ENCODE measurements around the gene CTIF.

The CTIF gene

DNA sequence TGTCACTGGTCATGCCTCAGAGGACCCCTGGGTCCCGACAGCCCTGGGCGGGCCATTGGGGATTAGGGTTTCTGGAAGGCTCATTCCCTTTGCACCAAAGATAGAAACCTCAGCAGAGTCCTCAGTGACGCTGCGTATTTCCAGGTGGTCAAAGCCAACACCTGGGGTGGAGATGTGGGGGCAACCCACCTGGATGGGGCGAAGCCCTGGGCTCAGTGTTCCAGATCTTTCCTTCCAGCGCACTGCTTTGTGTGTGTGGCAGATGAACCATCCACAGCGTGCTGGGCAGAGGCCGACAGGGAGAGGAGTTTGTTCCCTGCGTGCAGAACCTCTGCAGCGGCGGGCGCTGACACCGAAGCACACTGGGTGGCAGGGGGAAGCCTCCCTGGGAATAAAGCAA, 143.9 kb downstream of the CTIF start:
- no peak for DNase-seq (ENCODE audit: low spot score)

DNA sequence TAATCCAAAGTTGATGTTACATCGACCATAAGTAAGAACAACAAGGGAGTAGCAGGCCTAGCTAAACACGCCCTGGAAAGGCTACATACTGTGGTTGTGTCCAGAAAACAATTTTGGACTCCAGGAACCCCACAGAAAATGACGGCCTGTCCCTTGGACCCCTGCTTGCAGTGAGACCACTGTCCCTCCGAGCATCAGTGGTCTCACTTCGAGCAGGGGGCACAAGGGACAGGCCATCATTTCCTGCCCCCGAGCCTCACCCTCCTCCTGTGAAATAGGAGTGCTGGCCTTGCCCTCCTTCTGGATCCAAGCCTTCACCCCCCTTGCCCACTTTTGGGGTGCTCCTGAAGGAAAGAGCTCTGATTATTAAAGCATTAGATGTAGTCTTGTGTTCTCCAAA, 144.4 kb downstream of the CTIF start:
- DNase-seq (ENCODE audit: low spot score): no peak

DNA sequence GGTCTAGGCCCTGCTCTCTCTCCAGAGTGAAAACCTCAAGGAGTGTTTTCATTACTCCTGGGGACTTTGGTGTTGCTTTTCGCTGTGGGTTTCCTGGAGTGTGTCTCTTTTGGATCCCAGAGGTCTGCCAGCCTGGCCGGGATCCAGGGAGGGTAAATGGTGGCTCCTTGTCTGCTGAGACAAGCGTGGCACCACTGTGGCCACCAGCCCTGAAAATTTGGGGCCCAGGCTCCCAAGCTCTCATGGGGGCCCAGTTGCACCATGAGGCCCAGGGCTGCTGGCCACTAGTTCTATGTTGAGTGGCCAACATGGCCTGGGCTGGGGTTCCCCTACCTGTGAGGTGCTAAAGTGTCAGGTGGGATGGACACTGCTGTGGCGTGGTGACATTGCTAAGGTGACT, 144.8 kb downstream of the CTIF start:
- DNase-seq (ENCODE audit: low spot score): no peak

DNA sequence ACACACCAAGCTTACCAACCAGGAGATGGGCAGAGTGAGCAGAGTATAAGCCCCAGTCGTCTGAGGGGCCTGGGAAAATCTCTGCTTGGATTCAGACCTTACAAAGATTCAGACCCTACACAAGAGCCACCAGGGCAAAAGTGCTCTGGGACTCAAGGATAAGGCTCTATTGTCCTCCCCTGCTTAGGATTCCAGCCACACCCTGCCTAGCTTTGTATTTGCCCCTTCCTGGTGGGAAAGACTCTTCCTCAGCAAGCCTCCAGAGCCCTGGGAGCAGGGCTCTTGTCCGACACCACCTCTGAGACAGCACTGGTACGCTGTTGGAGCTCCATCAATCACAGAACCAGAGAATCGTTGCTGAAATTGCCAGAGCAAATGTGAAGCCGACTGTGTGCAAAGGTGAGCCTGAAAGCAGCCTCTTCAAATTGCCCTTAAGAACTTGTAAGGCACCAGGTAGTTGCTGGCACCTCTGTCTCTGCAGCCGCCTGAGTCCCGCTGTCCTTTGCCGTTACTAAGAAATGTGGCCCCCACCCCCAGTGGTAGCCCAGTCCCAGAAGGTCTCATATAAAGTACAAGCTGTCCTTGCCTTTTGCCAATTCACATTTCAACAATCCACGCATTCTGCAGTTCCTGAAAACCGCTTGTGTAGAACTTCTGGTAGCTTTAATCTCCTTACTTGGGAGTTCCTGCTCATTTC, 148.7 kb downstream of the CTIF start:
- DNase-seq (ENCODE audit: low spot score): no peak

DNA sequence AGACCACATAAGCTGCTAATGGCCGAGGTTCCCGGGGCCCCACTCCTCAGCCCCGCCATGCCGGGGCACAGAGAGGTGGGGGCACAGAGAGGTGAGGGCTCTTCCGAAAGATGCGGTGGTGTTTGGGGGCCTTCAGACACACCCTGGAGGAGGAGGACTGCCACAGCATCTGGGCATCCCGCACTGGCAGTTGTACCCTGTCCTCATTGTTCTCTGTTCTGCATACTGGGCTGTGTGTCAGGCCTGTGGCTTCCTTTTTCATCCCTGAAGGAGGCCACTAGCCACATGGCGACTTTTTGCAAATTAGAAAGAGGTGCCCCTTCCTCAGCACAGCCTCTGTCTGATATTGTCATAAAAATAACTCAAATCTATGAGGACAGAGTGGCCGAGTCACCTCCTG, 150.1 kb downstream of the CTIF start:
- no peak for DNase-seq (ENCODE audit: low spot score)

DNA sequence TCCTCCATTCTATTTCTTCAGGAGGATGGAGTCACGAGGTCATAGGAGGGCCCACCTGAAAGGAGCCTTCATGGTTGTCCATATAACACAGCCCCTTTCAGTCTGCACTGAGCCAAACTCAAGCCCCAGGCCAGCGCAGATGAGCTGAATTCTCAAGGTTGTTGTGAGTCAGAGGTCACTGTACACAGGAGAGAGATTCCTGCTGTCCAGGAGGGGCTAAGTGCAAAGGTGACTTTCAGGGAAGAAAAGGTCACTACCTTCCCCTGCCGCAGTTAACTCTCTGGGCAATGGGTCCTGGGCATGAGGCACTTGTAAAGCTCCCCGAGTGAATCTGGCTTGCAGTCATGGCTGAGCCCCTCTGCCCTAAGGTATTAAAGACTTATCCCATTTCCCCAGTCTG, 150.7 kb downstream of the CTIF start:
- no peak for DNase-seq (ENCODE audit: low spot score)

DNA sequence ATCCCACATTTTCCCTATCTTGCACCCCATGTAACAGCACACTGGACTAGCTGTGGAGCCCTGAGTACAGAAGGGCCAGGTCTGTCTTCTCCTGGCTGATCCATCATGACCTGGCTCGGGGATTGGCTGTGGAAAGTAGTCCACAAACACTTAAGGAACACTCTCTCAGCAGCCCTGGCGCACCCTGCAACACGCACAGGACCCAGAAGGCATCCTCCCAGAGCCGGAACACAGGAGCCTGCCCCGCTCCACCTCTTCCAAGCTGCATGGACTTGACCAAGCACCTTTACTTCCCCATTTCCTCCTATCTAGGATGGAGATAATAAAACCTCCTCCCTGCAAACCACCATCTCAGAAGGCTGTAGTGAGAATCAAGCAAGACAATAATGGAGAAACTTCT, 151.7 kb downstream of the CTIF start:
- no peak for DNase-seq (ENCODE audit: low spot score)

DNA sequence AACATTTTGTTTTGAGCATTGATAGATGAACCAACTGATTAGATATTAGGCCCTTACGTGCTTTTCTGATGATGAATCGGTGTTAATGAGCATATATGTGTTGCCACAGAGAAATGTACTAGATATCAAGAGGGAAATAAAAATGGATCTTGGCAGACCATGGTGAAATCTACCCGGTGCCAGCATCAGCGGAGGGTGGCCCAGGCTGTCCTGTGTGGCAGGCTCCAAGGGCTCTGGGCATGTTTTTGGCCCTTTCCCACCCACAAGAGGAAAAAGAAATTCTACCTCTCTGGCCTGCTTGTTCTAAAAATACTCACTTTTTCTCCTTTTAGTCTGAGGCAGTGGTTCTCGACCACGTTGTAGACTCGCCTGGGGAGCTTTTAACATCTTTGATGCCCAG, 154.2 kb downstream of the CTIF start:
- no peak for DNase-seq (ENCODE audit: low spot score)

DNA sequence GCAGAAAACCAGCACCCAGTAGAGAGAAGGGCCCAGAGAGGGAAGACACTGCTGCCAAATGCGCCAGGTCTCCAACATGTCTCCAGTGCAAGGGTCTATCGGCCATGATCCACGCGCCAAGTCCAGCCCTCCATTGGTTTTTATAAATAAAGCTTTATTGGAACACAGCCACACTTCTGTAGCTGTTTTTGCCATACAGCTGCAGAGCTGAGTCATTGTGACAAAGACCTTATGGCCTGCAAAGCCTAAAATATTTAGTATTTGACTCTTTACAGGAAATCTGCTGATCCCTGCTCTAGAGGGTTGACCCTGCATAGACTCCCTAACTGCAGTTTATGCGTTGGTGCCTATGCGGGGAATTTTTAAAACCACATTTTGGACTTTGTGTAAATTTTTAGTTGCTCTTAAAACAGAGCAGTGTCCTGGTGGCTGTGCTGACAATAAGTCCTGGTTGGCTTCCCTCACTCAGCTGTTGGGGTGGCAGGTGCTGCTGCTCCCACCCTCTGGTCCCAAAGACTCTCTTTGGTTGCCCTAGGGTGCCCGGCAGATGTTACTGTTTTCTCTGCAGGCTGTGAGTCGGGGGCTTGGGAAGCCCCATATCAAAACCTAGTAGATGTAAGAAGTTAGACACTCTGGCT, 154.9 kb downstream of the CTIF start:
- peak; percentile 37 for DNase-seq (ENCODE audit: low spot score)

DNA sequence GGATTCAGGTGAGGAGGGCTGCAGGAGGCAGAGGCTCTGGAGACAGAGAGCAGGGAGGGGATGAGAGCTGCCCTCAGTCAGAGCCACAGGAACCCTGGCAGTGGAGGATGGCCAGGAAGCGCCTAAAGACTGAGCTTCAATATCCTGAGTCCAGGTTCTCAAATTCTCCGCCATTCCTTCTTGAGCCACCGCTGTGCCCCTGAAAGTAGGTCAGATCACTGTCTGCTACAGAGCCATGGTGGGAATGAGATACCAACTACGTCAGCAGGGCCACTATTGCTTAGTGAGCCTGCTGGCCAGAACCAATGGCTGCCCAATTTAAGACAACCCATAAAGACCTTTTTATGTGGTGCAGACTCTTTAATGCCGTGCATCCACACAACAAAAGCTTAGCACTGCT, 155.5 kb downstream of the CTIF start:
- no peak for DNase-seq (ENCODE audit: low spot score)

DNA sequence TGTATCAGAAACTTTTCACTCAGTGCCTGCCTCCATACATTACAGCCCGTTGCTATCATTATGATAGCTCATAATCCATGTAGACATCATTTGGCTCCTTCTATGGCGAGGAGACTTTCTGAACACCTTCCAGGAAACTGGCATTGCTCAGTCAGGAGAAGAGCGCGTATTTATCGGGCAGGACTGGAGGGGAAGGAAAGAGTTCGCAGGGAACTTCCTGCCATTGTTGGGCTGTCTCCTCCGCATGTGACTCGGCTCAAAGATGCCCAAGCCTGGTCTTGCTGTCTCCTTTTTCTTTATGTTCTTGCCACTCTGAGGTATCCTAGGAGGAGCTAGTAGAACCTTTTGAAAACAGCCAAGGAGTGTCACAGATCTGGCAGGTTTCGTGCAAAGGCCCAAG, 156.8 kb downstream of the CTIF start:
- no peak for DNase-seq (ENCODE audit: low spot score)

DNA sequence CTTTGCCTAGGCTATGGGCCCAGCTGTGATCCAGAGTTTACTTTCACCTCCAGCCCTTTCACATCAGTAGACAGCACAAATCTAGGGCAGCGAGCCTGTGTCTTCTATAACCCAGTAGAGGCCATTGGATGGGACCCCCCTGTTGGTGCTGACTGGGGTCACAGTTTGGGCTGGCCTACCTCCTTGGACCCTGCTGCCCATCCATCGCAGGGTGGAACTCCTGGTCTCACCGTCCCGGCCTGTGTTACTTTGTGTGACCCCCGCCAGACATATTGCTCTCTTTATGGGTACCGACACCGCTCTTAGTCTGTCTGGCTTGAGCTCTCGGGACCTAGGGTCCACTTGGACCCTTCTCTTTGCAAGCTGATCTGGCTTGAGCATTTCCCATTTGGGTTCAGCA, 157.4 kb downstream of the CTIF start:
- no peak for DNase-seq (ENCODE audit: low spot score)

DNA sequence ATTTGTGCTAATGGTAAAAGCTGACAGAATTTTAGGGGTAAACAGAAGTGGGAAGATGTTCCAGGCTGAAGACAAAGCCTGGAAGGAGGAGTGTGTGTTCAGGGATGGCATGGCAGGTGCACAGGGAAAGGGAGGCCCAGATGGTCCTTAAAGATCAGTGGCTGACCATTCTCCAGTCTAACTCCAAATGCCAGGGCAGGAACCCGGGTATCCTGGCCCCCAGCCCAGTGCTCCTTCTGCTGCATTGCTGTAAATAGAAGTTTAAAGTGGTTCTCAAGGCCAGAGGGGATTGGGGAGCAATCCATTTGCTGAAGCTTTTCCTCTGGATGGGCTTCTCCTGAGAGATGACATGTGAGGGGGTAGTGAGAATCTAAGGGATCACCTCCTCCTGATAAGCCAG, 158.6 kb downstream of the CTIF start:
- no peak for DNase-seq (ENCODE audit: low spot score)

DNA sequence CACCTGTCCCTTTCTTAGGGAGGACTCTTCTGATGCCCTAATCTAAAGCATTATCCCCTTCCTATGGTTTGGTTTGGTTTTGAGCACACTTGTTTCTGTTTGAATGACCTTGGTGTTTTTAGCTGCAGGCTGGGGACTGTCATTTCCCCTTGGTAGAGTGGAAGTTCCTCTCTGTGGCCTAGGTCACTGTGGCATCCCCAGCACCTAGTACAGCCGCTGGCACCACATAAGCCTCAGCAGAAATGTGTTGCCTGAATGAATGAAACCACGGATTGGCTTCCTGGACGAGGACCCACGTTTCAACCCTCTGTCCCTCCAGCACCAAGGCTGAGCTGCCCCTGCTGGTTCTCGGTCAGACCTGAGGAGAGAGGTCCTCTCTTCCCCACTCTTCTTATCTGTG, 159.9 kb downstream of the CTIF start:
- DNase-seq (ENCODE audit: low spot score): no peak

DNA sequence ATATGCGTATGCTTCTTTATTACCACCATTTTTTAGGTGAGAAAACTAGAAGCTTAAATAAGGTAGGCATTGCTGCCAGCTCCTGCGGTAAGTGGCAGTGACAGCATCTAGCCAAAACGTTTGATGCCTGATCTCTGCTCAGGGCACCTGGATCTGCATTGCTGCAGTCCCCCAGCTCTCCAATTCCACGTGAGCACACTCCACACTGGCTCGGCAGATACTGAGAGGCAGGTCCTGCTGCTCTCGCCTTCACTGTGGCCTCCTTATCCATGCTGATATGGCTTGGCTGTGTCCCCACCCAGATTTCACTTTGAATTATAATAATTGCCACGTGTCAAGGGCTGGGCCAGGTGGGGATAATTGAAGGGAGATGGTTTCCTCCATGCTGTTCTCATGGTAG, 160.9 kb downstream of the CTIF start:
- DNase-seq (ENCODE audit: low spot score): no peak

DNA sequence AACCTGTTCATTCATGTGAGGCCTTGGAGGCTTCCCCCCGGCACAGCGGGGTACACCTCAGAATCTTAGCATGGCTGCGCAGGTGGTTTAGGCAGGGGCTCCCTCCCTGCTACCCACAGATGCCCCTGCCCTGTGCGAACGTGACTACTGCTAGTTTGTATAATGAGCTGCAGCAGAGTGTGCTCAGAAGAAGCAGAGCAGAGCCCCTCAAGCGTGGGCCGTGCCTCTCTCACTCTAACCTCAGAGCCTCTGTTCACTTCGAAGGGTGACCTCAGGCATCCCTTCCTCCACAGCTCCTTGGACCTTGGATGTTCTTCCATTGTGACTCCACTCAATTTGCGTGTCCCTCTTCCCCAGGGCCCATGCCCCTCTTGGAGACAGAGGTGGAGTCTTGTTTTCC, 161.6 kb downstream of the CTIF start:
- no peak for DNase-seq (ENCODE audit: low spot score)

DNA sequence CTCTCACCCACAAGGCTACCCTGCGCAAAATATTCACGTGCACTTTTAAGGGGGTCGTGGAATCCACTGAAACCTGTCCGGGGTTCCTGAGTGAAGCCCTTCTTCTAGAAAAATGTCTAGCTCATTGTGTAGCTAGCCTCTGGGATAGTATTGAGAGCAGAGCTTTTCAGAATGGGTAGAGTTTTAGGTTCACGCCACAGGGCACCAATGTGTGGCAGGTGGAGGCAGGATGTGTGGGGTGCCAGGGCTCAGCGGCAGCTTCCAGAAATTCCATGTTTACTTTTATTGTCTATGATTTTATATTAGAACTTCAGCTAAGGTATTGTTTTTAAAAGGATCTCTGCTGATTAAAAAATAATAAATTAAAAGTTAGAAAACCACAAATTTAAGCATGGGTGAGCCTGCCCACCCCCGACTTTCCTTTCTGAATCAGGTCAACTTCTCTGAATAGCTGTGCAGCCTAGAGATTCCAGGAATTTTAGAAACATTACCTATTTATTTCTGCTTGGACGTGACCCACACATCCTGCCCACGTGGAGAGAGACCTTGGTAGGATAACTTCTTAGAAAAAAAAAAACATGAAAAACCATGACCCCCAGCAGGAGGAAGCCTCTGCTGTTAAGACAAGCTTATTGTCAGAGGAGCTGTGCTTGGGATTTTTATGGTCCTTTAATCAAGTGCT, 163.7 kb downstream of the CTIF start:
- DNase-seq (ENCODE audit: low spot score): no peak

DNA sequence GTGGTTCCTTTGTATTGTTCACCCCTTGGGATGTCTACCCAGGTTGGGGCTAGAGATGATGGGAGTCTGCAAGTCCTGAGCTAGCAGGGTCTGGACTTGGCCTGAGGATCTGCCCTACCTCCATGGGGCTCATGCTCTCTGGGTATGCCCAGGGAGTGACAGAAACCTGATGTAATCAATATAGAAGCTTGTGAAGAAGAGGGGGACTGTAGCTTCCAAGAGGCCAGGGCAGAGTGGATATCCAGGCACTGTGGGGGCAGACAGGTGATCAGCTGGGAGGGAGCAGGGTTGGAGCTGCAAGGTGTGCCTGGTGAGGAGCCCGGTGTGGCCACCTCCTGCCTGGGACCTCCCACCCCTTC, 164.2 kb downstream of the CTIF start:
- DNase-seq (ENCODE audit: low spot score): no peak

DNA sequence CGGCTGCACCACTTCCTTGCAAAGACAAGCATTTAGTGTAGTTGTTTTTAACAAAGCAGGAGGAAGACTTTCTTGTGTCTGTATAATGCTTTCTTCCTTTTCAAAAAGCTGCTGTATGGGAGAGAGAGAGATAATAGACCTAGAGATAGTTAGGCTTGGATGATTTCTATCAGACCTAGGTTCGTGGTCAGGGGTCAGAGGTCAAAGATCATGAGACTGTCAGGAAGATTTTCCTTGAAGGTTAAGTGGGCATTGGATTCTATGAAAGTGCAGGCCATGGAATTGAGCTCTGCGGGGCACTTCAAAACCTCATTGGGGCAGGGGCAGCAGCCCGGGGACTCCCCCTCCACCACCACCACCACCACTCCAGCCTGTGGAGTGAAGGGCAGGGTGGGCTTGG, 164.6 kb downstream of the CTIF start:
- no peak for DNase-seq (ENCODE audit: low spot score)

DNA sequence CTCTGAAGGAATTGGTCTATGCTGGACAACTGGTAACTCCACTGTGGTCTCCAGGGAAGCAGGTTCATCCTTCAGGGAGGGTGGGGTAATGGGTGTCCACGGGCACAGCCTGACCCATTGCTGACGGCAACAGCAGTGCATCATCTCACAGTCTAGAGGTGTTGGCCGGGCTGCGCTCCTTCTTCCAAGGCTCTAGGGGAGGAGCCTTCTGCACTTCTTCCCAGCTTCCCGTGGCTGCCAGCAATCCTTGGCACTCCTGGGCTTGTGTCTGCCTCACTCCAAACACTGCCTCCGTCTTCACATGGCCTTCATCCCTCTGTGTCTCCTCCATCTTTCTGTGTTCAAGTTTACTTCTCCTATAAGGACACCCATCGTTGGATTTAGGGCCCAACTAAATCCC, 166.2 kb downstream of the CTIF start:
- DNase-seq (ENCODE audit: low spot score): no peak

DNA sequence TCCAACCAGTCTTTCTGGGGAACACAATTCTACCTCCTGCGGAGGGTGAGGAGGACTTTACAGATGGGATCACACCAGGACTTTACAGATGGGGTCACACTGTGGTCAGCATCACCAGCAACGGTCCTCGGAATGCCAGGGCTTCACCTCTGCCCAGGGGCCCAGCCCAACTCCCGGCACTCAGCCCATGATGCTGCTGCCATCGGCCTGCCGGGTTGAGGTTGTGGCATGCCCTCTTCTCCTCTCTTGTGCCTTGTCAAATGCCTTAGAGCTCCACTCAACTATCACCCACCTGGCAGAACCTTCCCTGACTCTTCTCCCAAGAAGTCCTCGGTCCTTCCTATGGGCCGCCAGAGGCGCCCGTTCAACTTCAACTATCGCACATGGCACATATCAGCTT, 166.7 kb downstream of the CTIF start:
- DNase-seq (ENCODE audit: low spot score): no peak

DNA sequence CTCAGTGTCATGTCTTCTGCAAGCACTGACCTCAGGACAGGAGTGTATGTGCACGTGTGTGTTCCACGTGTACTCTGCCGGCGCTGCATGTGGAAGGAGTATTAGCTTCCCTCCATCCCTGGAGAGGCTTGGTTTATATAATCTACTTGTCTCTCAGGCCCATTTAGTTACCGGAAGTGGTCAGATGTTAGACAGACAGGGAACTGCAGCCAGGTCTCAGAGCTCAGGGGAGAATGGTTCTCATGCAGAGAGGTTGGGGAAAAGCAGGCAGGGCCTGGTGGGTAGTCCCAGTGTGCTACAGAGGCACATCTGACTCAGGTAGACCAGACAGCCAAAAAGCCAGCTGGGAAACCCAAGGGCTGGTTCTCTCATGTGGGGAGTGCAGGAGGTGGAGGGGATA, 167.9 kb downstream of the CTIF start:
- no peak for DNase-seq (ENCODE audit: low spot score)

DNA sequence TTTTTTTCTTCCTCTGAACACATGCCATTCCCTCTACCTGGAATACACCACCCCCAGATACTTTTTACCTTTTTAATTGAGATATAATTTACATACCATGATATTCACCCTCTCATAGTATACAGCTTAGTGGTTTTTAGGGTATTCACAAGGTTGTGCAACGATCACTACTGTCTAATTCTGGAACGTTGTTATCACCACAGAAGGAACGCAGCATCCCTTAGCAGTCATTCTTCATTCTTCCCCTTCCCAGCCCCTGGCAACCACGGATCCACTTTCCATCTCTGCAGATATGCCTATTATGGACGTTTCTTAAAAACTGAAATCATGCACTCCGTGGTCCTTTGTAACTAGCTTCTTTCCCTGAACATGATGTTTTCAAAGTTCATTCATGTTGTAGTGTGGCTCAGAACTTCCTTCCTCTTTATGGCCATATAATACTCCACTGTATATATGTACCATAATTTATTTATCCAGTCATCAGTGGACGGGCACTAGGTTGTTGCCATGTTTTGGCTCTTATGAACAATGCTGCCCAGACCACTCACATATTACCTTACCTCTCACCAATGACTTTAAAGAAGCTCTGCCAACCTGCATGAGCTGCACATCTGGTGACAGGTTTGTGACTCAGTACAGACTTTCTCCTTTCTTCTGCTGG, 168.9 kb downstream of the CTIF start:
- no peak for DNase-seq (ENCODE audit: low spot score)

Measured in hematopoietic multipotent progenitor cell treated with erythropoietin and hydrocortisone succinate and interleukin-3 and kit ligand, for 17 days (in vitro differentiated cells).